GM23338 (cell line): Measurements from ENCODE around the gene PHACTR1. TPM values are rescaled to one million over a fixed set of nuclear protein-coding genes. Genes with fewer than 3 reads are reported as not detected.

ENCODE experiments used
- ATAC-seq: fragments of 200-7000 bp; cut with Tn5 transposase; 3 replicates; pipeline ENCODE4 v1.9.1; 2020
- DNase-seq: peaks from one replicate; pipeline ENCODE4 v3.0.0-alpha.2; 2015; ENCODE audit warnings: low spot score
- H2AFZ ChIP-seq: fragments of 200-600 bp; sonication (generic); 2 replicates; pipeline ENCODE4 v1.8.0; 2016; ENCODE audit warnings: antibody characterized with exemption, mild to moderate bottlenecking, moderate library complexity
- H3F3A ChIP-seq: fragments of 200-600 bp; sonication (generic); replicated peaks from 2 replicates; pipeline ENCODE4 v1.8.0; 2017; ENCODE audit warnings: antibody characterized with exemption, mixed run types, low read depth
- H3K27ac ChIP-seq: fragments of 200-600 bp; sonication (generic); 2 replicates; pipeline ENCODE4 v1.6.1; 2016; ENCODE audit warnings: low read depth
- H3K27me3 ChIP-seq: fragments of 200-600 bp; sonication (generic); 2 replicates; pipeline ENCODE4 v1.8.0; 2016; ENCODE audit warnings: mild to moderate bottlenecking, mixed run types, moderate library complexity; ENCODE audit not compliant: insufficient read depth
- H3K36me3 ChIP-seq: fragments of 200-600 bp; sonication (generic); 2 replicates; pipeline ENCODE4 v1.8.0; 2016; ENCODE audit warnings: mild to moderate bottlenecking; ENCODE audit not compliant: insufficient read depth
- H3K4me1 ChIP-seq: fragments of 200-600 bp; sonication (generic); 2 replicates; pipeline ENCODE4 v1.8.0; 2016; ENCODE audit warnings: mild to moderate bottlenecking, moderate library complexity; ENCODE audit not compliant: insufficient read depth
- H3K4me2 ChIP-seq: fragments of 200-600 bp; sonication (generic); 2 replicates; pipeline ENCODE4 v1.7.1; 2017; ENCODE audit warnings: mixed run types
- H3K4me3 ChIP-seq: fragments of 200-600 bp; sonication (generic); 2 replicates; pipeline ENCODE4 v1.6.1; 2016; ENCODE audit warnings: mixed run types
- H3K79me2 ChIP-seq: fragments of 200-600 bp; sonication (generic); replicated peaks from 2 replicates; pipeline ENCODE4 v1.8.0; 2017; ENCODE audit warnings: mild to moderate bottlenecking; ENCODE audit not compliant: insufficient read depth
- H3K9me2 ChIP-seq: fragments of 200-600 bp; sonication (generic); 2 replicates; pipeline ENCODE4 v1.8.0; 2017; ENCODE audit not compliant: insufficient read depth
- H4K20me1 ChIP-seq: fragments of 200-600 bp; sonication (generic); replicated peaks from 2 replicates; pipeline ENCODE4 v1.8.0; 2017; ENCODE audit warnings: mild to moderate bottlenecking; ENCODE audit not compliant: insufficient read depth
- H3K27ac Mint-ChIP-seq: 2 replicates; pipeline ENCODE4 v1.8.0; 2020; ENCODE audit warnings: inconsistent platforms, mild to moderate bottlenecking, moderate library complexity, mixed read lengths
- H3K27me3 Mint-ChIP-seq: 3 replicates; pipeline ENCODE4 v1.8.0; 2022; ENCODE audit warnings: low read depth, mild to moderate bottlenecking, moderate library complexity, mixed read lengths, inconsistent platforms; ENCODE audit not compliant: insufficient read depth, poor library complexity
- H3K36me3 Mint-ChIP-seq: 3 replicates; pipeline ENCODE4 v1.8.0; 2021; ENCODE audit warnings: low read depth, mild to moderate bottlenecking, inconsistent platforms, moderate library complexity, mixed read lengths
- H3K4me1 Mint-ChIP-seq: 3 replicates; pipeline ENCODE4 v1.8.0; 2020; ENCODE audit warnings: mild to moderate bottlenecking, inconsistent platforms, mixed read lengths
- H3K4me3 Mint-ChIP-seq: 3 replicates; pipeline ENCODE4 v1.8.0; 2021; ENCODE audit warnings: moderate library complexity, mild to moderate bottlenecking, inconsistent platforms, mixed read lengths
- H3K9me3 Mint-ChIP-seq: 3 replicates; pipeline ENCODE4 v1.8.0; 2020; ENCODE audit warnings: moderate library complexity, mild to moderate bottlenecking, inconsistent platforms, mixed read lengths
- CREB1 ChIP-seq: fragments of 250-450 bp; sonication (Bioruptor Pico); IDR thresholded peaks from 2 replicates; pipeline ENCODE4 v1.5.0; 2020; ENCODE audit warnings: low read depth, mild to moderate bottlenecking, moderate library complexity
- CTCF ChIP-seq, 2 experiments: fragments of 200-600 bp in 1 of 2; sonication (generic) in 1 of 2; conservative IDR thresholded peaks; 2 replicates each; pipeline versions ENCODE4 v1.5.1 to v1.6.1; 2016 to 2017; ENCODE audit warnings: antibody characterized with exemption in 2 of 2, low read depth in 2 of 2, mild to moderate bottlenecking in 2 of 2, moderate library complexity in 1 of 2
- EZH2 ChIP-seq: fragments of 200-600 bp; sonication (generic); IDR thresholded peaks from one replicate; pipeline ENCODE4 v1.8.0; 2017; ENCODE audit warnings: antibody characterized with exemption, mild to moderate bottlenecking, low read depth; ENCODE audit not compliant: unreplicated experiment
- JUNB ChIP-seq: IDR thresholded peaks from one replicate; pipeline ENCODE4 v1.6.1; 2016; ENCODE audit warnings: antibody characterized with exemption; ENCODE audit not compliant: unreplicated experiment
- NANOG ChIP-seq: IDR thresholded peaks from 2 replicates; pipeline ENCODE4 v1.6.1; 2016; ENCODE audit warnings: antibody characterized with exemption, borderline replicate concordance
- POLR2AphosphoS5 ChIP-seq: IDR thresholded peaks from 2 replicates; pipeline ENCODE4 v1.6.1; 2016; ENCODE audit warnings: antibody characterized with exemption, low read depth
- REST ChIP-seq: IDR thresholded peaks from one replicate; pipeline ENCODE4 v1.6.1; 2018; ENCODE audit warnings: antibody characterized with exemption; ENCODE audit not compliant: unreplicated experiment
- STAT1 ChIP-seq: IDR thresholded peaks from one replicate; pipeline ENCODE4 v1.6.1; 2016; ENCODE audit warnings: antibody characterized with exemption; ENCODE audit not compliant: unreplicated experiment
- ZNF114 ChIP-seq: fragments of 250-450 bp; sonication (Bioruptor Pico); IDR thresholded peaks from 2 replicates; pipeline ENCODE4 v1.5.0; 2020; ENCODE audit warnings: mild to moderate bottlenecking, moderate library complexity
- ZNF462 ChIP-seq: fragments of 250-450 bp; sonication (Bioruptor Pico); IDR thresholded peaks from 2 replicates; pipeline ENCODE4 v1.5.0; 2020; ENCODE audit warnings: mild to moderate bottlenecking, moderate library complexity
- polyA plus RNA-seq: library from polyadenylated mRNA; unstranded; fragments of >200 nt; fragmentation: Nextera tagmentation; extraction: Ambion mirVana; gene quantifications from 2 replicates; pipeline ENCODE4 v1.2.1, GENCODE V29; 2016
- total RNA-seq: library from RNA; depleted of rRNA; stranded (reverse); fragments of >200 nt; shearing (Covaris generic); gene quantifications from 2 replicates; pipeline ENCODE4 v1.2.3, GENCODE V29; 2014

The PHACTR1 gene
- total and polyA plus RNA-seq, 2 experiments from 2014 or later = 5.9 to 19.3 TPM

GRCh38 chr6:13091192-13091591 lies 374.6 kb downstream of the PHACTR1 start:
- Histone ChIP-seq H3K36me3 (no peaks in the 10 kb centered on the region), H3K4me2 (no peak overlapping the region), H3K9me2 (no peaks in the 10 kb centered on the region), H3K4me3 (no peak overlapping the region), H2AFZ (no peak overlapping the region), H3K27me3 (no peaks in the 10 kb centered on the region), H3F3A (no peaks in the 10 kb centered on the region), H4K20me1 (no peaks in the 10 kb centered on the region), H3K27ac (no peak overlapping the region), H3K4me1 (0 out of 2 replicates have a peak, but pooled peaks cover 6% of the 10 kb centered on the region), H3K79me2 (no peaks in the 10 kb centered on the region)
- no peak for DNase-seq
- Mint-ChIP-seq H3K27ac (no peak overlapping the region), H3K4me1 (peaks cover 13% of the 10 kb centered on the region), H3K4me3 (no peak overlapping the region), H3K36me3 (peaks cover 7% of the 10 kb centered on the region; the same call in 2 of the 3 replicates), H3K27me3 (peaks cover 2% of the 10 kb centered on the region), H3K9me3 (no peaks in the 10 kb centered on the region)
- no peak for TF ChIP-seq NANOG
- TF ChIP-seq JUNB = no peak
- no peak for TF ChIP-seq REST
- TF ChIP-seq STAT1 = no peak
- TF ChIP-seq ZNF114 (CRISPR knock-in tag) = no peak
- no peak for TF ChIP-seq ZNF462 (CRISPR knock-in tag)
- TF ChIP-seq EZH2 = no peak
- TF ChIP-seq POLR2AphosphoS5 = no peak
- no peak for TF ChIP-seq CREB1 (CRISPR knock-in tag)
- no peak for TF ChIP-seq CTCF (conservative IDR thresholded peaks at IDR 0.05; ENCODE audit: low read depth in 2 of 2)
- no peak for ATAC-seq
